HepG2 (cell line): ENCODE measurements around the gene LNPK. TPM values are rescaled to one million over a fixed set of nuclear protein-coding genes. Genes with fewer than 3 reads are reported as not detected.

Experiments
- FOSL1 ChIP-seq: sonication (generic); formaldehyde crosslinking; IDR thresholded peaks from 2 replicates; pipeline ENCODE4 v1.9.0; 2021; ENCODE audit warnings: missing genetic modification reagents, borderline replicate concordance
- HOXA7 ChIP-seq: sonication (generic); formaldehyde crosslinking; IDR thresholded peaks from 2 replicates; pipeline ENCODE4 v1.8.1; 2022; ENCODE audit warnings: mild to moderate bottlenecking, missing genetic modification reagents, moderate library complexity
- SAFB2 ChIP-seq: sonication (generic); formaldehyde crosslinking; IDR thresholded peaks from 2 replicates; pipeline ENCODE4 v1.5.1; 2020; ENCODE audit warnings: missing genetic modification reagents, low read depth, mild to moderate bottlenecking, borderline replicate concordance
- SMAD1 ChIP-seq: sonication (generic); formaldehyde crosslinking; IDR thresholded peaks from 2 replicates; pipeline ENCODE4 v1.4.0; 2020; ENCODE audit warnings: missing genetic modification reagents, low read depth, mild to moderate bottlenecking, borderline replicate concordance
- SP1 ChIP-seq, 2 experiments: fragments of 450-650 bp in 1 of 2; sonication (generic) in 1 of 2; formaldehyde crosslinking in 1 of 2; IDR thresholded peaks; 2 replicates each; pipeline versions ENCODE4 v1.4.0 to v1.6.1; 2016 to 2020; ENCODE audit warnings: missing genetic modification reagents in 1 of 2
- SRSF9 ChIP-seq: fragments of 200-400 bp; formaldehyde crosslinking; IDR thresholded peaks from 2 replicates; pipeline ENCODE4 v1.6.1; 2018; ENCODE audit warnings: borderline replicate concordance, mild to moderate bottlenecking, low read depth, low read length; ENCODE audit not compliant: insufficient read depth, poor library complexity, severe bottlenecking
- SSRP1 ChIP-seq: IDR thresholded peaks from 2 replicates; pipeline ENCODE4 v1.6.1; 2016; ENCODE audit warnings: control low read depth
- TMF1 ChIP-seq: sonication (generic); formaldehyde crosslinking; IDR thresholded peaks from 2 replicates; pipeline ENCODE4 v1.8.1; 2022; ENCODE audit warnings: low read depth, missing genetic modification reagents
- ZNF274 ChIP-seq: sonication (generic); formaldehyde crosslinking; IDR thresholded peaks from 2 replicates; pipeline ENCODE4 v1.5.1; 2020; ENCODE audit warnings: mild to moderate bottlenecking, missing genetic modification reagents
- ZNF549 ChIP-seq: sonication (generic); formaldehyde crosslinking; IDR thresholded peaks from 2 replicates; pipeline ENCODE4 v1.5.0; 2020; ENCODE audit warnings: missing genetic modification reagents
- ZNF646 ChIP-seq: sonication (generic); formaldehyde crosslinking; IDR thresholded peaks from 2 replicates; pipeline ENCODE4 v1.9.0; 2021; ENCODE audit warnings: mild to moderate bottlenecking, missing genetic modification reagents
- polyA plus RNA-seq, 8 experiments: library from polyadenylated mRNA; depleted of rRNA in 3 of 8; stranded (reverse) in 7 of 8; unstranded in 1 of 8; fragments of >200 nt; fragmentation: Illumina TruSeq in 4 of 8; extraction: Trizol in 4 of 8; gene quantifications; 2 replicates each; pipeline versions ENCODE4 v1.2.1 to v1.2.3, GENCODE V29; 2011 to 2016; ENCODE audit warnings: low read depth in 4 of 8, missing spikeins in 1 of 8, mixed read lengths in 1 of 8; ENCODE audit not compliant: insufficient read depth in 1 of 8
- total RNA-seq, 5 experiments: library from RNA; depleted of rRNA; stranded (reverse); fragments of >200 nt; fragmentation: Illumina TruSeq; extraction: Trizol; gene quantifications; 2 replicates each; pipeline ENCODE4 v1.2.3, GENCODE V29; 2016; ENCODE audit warnings: low read depth in 1 of 5
- TF ChIP-seq, protein P1 (sequence below): sonication (generic); formaldehyde crosslinking; IDR thresholded peaks from 2 replicates; pipeline ENCODE4 v1.5.0; 2020; ENCODE audit warnings: mild to moderate bottlenecking, missing genetic modification reagents

Gene LNPK
- total and polyA plus RNA-seq, 2 of the 13 experiments (the other 11 are each of a cell fraction or from before 2014, with no cell fraction given) = 25.4 to 26.1 TPM

GRCh38 chr2:176001916-176002687 lies at the start of gene LNPK (continued):
- TF ChIP-seq ZNF646 (CRISPR knock-in tag) (0 out of 2 replicates have a peak, but pooled peaks have one; percentile 1), TMF1 (CRISPR knock-in tag) (no peak), ZNF274 (CRISPR knock-in tag) (peak; percentile 65; the same call in 1 of the 2 replicates), SAFB2 (CRISPR knock-in tag) (no peak), SMAD1 (CRISPR knock-in tag) (peak; percentile 24), ZNF549 (CRISPR knock-in tag) (no peak), SRSF9 (no peak), HOXA7 (CRISPR knock-in tag) (no peak), FOSL1 (peak; percentile 3; the same call in 1 of the 2 replicates), SP1 (IDR thresholded peaks at IDR 0.05) (no peak), SP1 (CRISPR knock-in tag; IDR thresholded peaks at IDR 0.05) (peak; percentile 22; the same call in 1 of the 2 replicates), SSRP1 (no peak)
- TF ChIP-seq, protein P1, sequence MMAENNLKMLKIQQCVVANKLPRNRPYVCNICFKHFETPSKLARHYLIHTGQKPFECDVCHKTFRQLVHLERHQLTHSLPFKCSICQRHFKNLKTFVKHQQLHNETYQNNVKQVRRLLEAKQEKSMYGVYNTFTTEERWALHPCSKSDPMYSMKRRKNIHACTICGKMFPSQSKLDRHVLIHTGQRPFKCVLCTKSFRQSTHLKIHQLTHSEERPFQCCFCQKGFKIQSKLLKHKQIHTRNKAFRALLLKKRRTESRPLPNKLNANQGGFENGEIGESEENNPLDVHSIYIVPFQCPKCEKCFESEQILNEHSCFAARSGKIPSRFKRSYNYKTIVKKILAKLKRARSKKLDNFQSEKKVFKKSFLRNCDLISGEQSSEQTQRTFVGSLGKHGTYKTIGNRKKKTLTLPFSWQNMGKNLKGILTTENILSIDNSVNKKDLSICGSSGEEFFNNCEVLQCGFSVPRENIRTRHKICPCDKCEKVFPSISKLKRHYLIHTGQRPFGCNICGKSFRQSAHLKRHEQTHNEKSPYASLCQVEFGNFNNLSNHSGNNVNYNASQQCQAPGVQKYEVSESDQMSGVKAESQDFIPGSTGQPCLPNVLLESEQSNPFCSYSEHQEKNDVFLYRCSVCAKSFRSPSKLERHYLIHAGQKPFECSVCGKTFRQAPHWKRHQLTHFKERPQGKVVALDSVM (CRISPR knock-in tag) = no peak
